ENCODE results near the gene RPL3. TPM values are rescaled to one million over a fixed set of nuclear protein-coding genes. Genes with fewer than 3 reads are reported as not detected.

The RPL3 gene
- total RNA-seq, 1 experiment from 2014 or later = 3,475 TPM

GRCh38 chr22:39355080-39355479, 35.7 kb upstream of the RPL3 start:
- no peak overlapping the region for H3K4me3 Mint-ChIP-seq (ENCODE audit: unreplicated experiment)
- CTCF ChIA-PET = interaction anchor here (2.3 kb wide), 1 partner anchor 12 kb away, joined by 14 read pairs; no protein-coding TSS in a partner anchor
- BruUV-seq (replicated peaks) = no TSS peak

GRCh38 chr22:39353346-39353745, 33.9 kb upstream of the RPL3 start:
- H3K4me3 Mint-ChIP-seq (ENCODE audit: unreplicated experiment) = no peak overlapping the region
- no peaks in the 10 kb centered on the region for H3K36me3 Mint-ChIP-seq (ENCODE audit: insufficient read depth, unreplicated experiment)
- no peaks in the 10 kb centered on the region for H3K27me3 Mint-ChIP-seq (ENCODE audit: insufficient read depth, unreplicated experiment)
- no peaks in the 10 kb centered on the region for H3K9me3 Mint-ChIP-seq (ENCODE audit: unreplicated experiment)
- ChIA-PET CTCF (interaction anchor here (0.5 to 2.3 kb wide), 2 partner anchors 10 to 110 kb away, joined by 3 to 14 read pairs; no protein-coding TSS in a partner anchor), POLR2A (interaction anchor here (1.0 kb wide), 1 partner anchor 10 kb away, joined by 3 read pairs; no protein-coding TSS in a partner anchor)
- H3K27ac Mint-ChIP-seq (ENCODE audit: low read depth, unreplicated experiment) = no peak overlapping the region
- intact Hi-C loops (cut with micrococcal nuclease) = no loop called here
- DNase-seq (ENCODE audit: unreplicated experiment) = no peak
- BruUV-seq (replicated peaks) = no TSS peak
- no peaks in the 10 kb centered on the region for H3K4me1 Mint-ChIP-seq (ENCODE audit: insufficient read depth, unreplicated experiment)
- no peak for TF ChIP-seq CTCF (IDR thresholded peaks at IDR 0.05; ENCODE audit: unreplicated experiment)

More at GRCh38 chr22:39355080-39355479, 35.7 kb upstream of the RPL3 start:
- Mint-ChIP-seq H3K36me3 (ENCODE audit: insufficient read depth, unreplicated experiment) (no peaks in the 10 kb centered on the region), H3K4me1 (ENCODE audit: insufficient read depth, unreplicated experiment) (no peaks in the 10 kb centered on the region), H3K27ac (ENCODE audit: low read depth, unreplicated experiment) (no peak overlapping the region), H3K27me3 (ENCODE audit: insufficient read depth, unreplicated experiment) (no peaks in the 10 kb centered on the region), H3K9me3 (ENCODE audit: unreplicated experiment) (no peaks in the 10 kb centered on the region)
- POLR2A ChIA-PET = interaction anchor here (1.2 kb wide), 1 partner anchor 12 kb away, joined by 5 read pairs; no protein-coding TSS in a partner anchor
- no peak for TF ChIP-seq CTCF (IDR thresholded peaks at IDR 0.05; ENCODE audit: unreplicated experiment)
- no peak for DNase-seq (ENCODE audit: unreplicated experiment)
- intact Hi-C loops (cut with micrococcal nuclease) = no loop called here

- H3K9me3 Mint-ChIP-seq (ENCODE audit: unreplicated experiment) = no peaks in the 10 kb centered on the region
- ChIA-PET POLR2A (interaction anchor here (0.8 kb wide), 1 partner anchor 9 kb away, joined by 3 read pairs; no protein-coding TSS in a partner anchor), CTCF (interaction anchor here (0.5 to 1.2 kb wide), 2 partner anchors 9 to 833 kb away, joined by 3 to 7 read pairs; no protein-coding TSS in a partner anchor)
- DNase-seq (ENCODE audit: unreplicated experiment) = no peak
- no peak for TF ChIP-seq CTCF (IDR thresholded peaks at IDR 0.05; ENCODE audit: unreplicated experiment)
- BruUV-seq (replicated peaks) = no TSS peak
- no peak overlapping the region for H3K27ac Mint-ChIP-seq (ENCODE audit: low read depth, unreplicated experiment)
- no peaks in the 10 kb centered on the region for H3K36me3 Mint-ChIP-seq (ENCODE audit: insufficient read depth, unreplicated experiment)
- H3K27me3 Mint-ChIP-seq (ENCODE audit: insufficient read depth, unreplicated experiment) = no peaks in the 10 kb centered on the region
- intact Hi-C loops (cut with micrococcal nuclease) = no loop called here
- no peak overlapping the region for H3K4me3 Mint-ChIP-seq (ENCODE audit: unreplicated experiment)
- H3K4me1 Mint-ChIP-seq (ENCODE audit: insufficient read depth, unreplicated experiment) = no peaks in the 10 kb centered on the region
Measured at GRCh38 chr22:39352306-39352891, 33.0 kb upstream of the RPL3 start.

- no peak for DNase-seq (ENCODE audit: unreplicated experiment)
- no TSS peak for BruUV-seq (replicated peaks)
Measured at GRCh38 chr22:39351689-39352214, 32.3 kb upstream of the RPL3 start.

More at GRCh38 chr22:39351689-39352214, 32.3 kb upstream of the RPL3 start:
- Mint-ChIP-seq H3K27ac (ENCODE audit: low read depth, unreplicated experiment) (no peak overlapping the region), H3K4me1 (ENCODE audit: insufficient read depth, unreplicated experiment) (no peaks in the 10 kb centered on the region), H3K9me3 (ENCODE audit: unreplicated experiment) (no peaks in the 10 kb centered on the region), H3K27me3 (ENCODE audit: insufficient read depth, unreplicated experiment) (peaks cover 2% of the 10 kb centered on the region), H3K36me3 (ENCODE audit: insufficient read depth, unreplicated experiment) (no peaks in the 10 kb centered on the region), H3K4me3 (ENCODE audit: unreplicated experiment) (no peak overlapping the region)
- intact Hi-C loops (cut with micrococcal nuclease) = no loop called here
- CTCF ChIA-PET = interaction anchor here (0.5 to 1.2 kb wide), 3 partner anchors 9 to 834 kb away, joined by 3 to 7 read pairs (median 5); no protein-coding TSS in a partner anchor
- POLR2A ChIA-PET = interaction anchor here (0.8 to 1.0 kb wide), 2 partner anchors 8 to 168 kb away, joined by 3 read pairs; partner anchors contain the start of gene ATF4
- no peak for TF ChIP-seq CTCF (IDR thresholded peaks at IDR 0.05; ENCODE audit: unreplicated experiment)

Data from MCF 10A (cell line).